GM19397 (cell line): Measurements from ENCODE around the gene GPR149.
A peak's percentile ranks its signal among the peaks of the same experiment; 100 is the strongest.
"Not testable (repeated sequence)": the region's sequence is repeated elsewhere in the genome, so short reads cannot be mapped to it uniquely, and the experiment has no call there.

Experiments used
- ATAC-seq: cut with Tn5 transposase; IDR thresholded peaks from one replicate; pipeline ENCODE4 v1.9.1; 2021; ENCODE audit warnings: mild to moderate bottlenecking, moderate library complexity; ENCODE audit not compliant: unreplicated experiment

Gene GPR149

GRCh38 chr3:154430014-154430413 lies at the start of gene GPR149:
GPR149 (minus strand) TSS chr3:154430190; CDS start chr3:154429615, 575 bp downstream.
- no peak for ATAC-seq

- no peak for ATAC-seq
Measured at GRCh38 chr3:154473769-154474168, 43.8 kb upstream of the GPR149 start.

GRCh38 chr3:154469585-154469984 lies 39.6 kb upstream of the GPR149 start:
- no peak for ATAC-seq

- no peak for ATAC-seq
Measured at GRCh38 chr3:154464440-154465190, 34.6 kb upstream of the GPR149 start.

- no peak for ATAC-seq
Measured at GRCh38 chr3:154458560-154458959, 28.6 kb upstream of the GPR149 start.

- ATAC-seq: not testable (repeated sequence)
Measured at GRCh38 chr3:154439081-154439480, 9.1 kb upstream of the GPR149 start.

- ATAC-seq: no peak
Measured at GRCh38 chr3:154431043-154431442, 1.1 kb upstream of the GPR149 start.

- no peak for ATAC-seq
Measured at GRCh38 chr3:154428286-154429206, 1.4 kb downstream of the GPR149 start.

- no peak for ATAC-seq
Measured at GRCh38 chr3:154427685-154428285, 2.2 kb downstream of the GPR149 start.

GRCh38 chr3:154422694-154423093 lies 7.3 kb downstream of the GPR149 start:
- ATAC-seq: no peak

- no peak for ATAC-seq
Measured at GRCh38 chr3:154421083-154421482, 8.9 kb downstream of the GPR149 start.

GRCh38 chr3:154398084-154398967 lies 31.7 kb downstream of the GPR149 start:
- ATAC-seq: peak; percentile 96

GRCh38 chr3:154389861-154390260 lies 40.1 kb downstream of the GPR149 start:
- no peak for ATAC-seq

- ATAC-seq: no peak
Measured at GRCh38 chr3:154384479-154384878, 45.5 kb downstream of the GPR149 start.

GRCh38 chr3:154378311-154378710 lies 51.7 kb downstream of the GPR149 start:
- no peak for ATAC-seq

GRCh38 chr3:154367221-154367620 lies 62.8 kb downstream of the GPR149 start:
- no peak for ATAC-seq

GRCh38 chr3:154364849-154365248 lies 65.1 kb downstream of the GPR149 start:
- no peak for ATAC-seq

- ATAC-seq: no peak
Measured at GRCh38 chr3:154361099-154361498, 68.9 kb downstream of the GPR149 start.

- ATAC-seq: no peak
Measured at GRCh38 chr3:154356009-154356408, 74.0 kb downstream of the GPR149 start.

- ATAC-seq: no peak
Measured at GRCh38 chr3:154349223-154349622, 80.8 kb downstream of the GPR149 start.
